ENCODE results near the gene MPPED1.

The MPPED1 gene

DNA sequence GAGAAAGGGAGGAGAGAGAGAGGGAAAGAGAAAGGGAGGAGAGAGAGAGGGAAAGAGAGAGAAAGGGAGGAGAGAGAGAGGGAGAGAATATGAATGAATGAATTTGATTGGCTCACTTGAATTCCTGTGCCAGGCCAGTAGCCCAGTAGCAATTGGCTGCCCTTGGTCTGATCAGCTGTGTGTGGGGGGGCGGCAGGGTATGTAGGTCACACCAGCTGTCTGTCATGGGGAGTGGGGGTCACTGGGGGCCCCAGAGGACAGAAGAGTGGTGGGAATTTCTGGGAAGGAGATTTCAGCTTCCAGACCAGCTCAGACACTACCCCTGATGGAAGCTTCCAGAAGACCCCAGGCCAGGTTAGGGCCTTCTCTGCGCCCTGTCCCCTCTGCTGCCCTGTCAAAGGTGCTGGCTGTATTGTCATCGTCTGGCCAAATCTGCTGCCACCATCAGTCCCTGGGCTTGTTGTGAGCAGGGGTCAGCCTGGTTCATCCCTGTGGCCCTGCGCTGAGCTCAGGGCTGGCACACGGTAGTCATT lies 21.1 kb downstream of the MPPED1 start:
- DNase-seq, result no peak

DNA sequence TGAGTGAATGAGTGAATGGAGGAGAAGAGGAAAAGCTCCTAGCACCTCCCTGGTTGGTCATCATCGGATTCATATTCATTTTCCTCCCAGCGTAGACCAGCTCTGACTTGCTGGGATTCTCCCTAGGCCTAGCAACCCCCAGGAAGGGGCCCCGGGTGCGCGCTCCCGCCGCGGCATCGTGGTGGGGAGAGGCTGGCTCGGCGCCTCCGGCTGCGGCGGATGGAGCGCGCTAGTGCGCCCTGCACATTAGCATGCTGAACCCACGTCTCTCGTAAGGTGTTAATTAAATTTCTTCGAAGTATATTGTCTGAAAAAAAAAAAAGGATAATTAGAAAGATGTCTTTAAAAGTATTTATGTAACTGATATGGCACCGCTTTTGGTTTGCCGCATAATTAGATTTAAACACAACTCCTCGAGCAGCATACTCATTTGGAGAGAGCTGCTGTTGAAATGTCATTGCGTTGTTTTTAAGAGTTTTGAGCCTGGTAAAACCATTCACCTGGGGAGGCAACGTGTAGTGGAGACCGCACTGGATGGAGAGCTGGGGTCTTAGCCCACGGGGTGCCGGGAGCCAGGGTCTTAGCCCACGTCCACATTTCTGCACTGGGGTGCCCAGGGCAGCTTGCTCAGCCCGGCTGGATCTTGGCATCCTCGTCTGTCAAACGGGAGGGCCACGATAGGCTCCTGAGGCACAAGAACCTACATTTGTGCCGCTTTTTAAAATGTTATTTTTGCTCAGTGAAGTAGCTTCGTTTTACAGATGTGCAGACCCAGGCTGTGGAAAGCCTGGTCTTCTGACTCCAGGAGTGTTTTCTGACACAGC lies 21.8 kb downstream of the MPPED1 start:
- DNase-seq, result no peak

DNA sequence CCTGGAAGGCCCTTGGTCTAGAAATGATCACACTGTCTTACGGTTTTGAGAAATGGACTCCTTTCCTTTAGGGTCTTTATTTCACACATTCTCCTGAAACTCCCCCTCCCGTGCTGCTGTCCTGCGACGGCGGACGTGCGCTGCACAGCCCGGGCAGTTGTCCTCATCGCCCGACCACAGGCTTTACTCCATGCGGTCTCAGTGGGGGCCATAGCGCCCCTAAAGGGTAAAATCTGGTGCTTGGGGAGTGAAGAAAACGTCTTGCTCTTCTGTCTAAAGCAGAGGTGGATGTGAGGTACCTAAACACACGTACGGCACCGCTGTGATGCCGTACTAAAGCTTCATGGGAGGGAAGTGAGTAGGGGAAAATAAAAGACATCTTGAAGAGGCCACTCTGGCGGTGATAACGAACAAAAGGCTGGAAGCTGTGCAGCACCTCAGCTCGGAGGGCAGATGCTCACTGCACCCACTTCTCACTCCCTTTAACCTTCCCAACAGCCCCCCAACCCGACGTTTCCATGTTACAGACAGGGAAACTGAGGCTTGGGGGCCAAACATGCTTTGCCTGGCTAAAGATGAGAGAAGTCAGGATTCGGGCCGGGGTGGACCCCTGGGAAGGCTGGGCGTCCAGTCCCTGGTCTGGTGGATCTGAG lies 22.6 kb downstream of the MPPED1 start:
- DNase-seq, result no peak

DNA sequence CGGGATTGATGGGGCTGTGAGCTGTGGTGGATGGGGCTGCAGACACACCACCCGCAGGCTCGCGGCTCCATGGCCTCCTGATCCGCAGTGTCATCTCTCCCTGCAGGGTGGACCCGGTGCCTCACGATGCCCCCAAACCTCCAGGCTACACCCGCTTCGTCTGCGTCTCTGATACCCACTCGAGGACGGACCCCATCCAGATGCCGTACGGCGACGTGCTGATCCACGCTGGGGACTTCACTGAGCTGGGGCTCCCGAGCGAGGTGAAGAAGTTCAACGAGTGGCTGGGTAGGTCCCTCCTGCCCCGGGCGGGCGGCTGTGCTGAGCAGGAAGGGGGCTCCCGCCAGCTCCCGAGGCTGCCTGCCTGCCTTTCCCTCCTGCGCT lies 23.1 kb downstream of the MPPED1 start:
- no peak for DNase-seq

DNA sequence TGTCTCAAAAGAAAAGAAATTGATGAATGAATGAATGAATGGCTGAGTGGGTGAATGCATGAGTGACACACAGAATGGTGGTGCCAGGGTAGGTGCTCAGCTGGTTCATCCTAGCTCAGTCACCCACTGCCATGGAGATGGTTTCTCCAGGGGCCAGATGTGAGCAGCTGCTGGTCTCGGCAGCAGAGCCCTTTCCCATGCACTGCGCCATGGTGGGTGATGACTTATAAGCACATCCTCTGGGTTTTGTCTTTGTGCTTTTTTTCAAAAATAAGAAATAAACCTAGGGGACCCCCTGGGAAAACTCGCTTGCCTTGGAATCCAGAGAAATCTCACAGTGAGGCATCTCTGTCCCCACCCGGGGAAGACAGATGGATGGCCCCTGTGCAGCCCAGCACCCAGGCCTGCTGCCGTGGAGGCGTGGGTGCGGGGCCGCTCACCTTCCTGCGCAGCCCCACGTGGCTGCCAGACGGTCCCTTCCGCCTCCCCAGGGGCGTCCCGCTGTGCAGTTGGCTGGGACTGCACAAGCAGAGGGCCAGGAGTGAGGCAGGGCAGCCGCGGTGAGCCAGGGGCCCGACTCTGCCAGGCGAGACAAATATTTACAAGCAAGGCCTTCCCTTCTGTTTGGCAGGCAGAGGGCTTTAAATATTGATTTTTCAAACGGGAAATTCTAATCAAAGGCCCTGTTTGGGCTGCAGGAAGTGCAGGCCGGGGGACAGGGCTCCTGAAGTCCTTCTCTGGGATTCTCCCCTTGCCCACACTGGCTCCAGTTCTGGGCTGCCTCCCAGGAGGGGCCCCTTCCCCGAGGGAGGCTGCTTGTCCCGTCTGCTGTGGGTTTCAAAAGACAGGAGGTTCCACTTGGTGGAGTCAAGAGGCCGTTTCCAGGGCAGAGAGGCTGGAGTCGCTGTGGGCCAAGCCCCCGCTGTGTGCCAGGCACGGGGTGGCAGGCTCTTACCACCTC lies 24.3 kb downstream of the MPPED1 start:
- DNase-seq, result no peak

DNA sequence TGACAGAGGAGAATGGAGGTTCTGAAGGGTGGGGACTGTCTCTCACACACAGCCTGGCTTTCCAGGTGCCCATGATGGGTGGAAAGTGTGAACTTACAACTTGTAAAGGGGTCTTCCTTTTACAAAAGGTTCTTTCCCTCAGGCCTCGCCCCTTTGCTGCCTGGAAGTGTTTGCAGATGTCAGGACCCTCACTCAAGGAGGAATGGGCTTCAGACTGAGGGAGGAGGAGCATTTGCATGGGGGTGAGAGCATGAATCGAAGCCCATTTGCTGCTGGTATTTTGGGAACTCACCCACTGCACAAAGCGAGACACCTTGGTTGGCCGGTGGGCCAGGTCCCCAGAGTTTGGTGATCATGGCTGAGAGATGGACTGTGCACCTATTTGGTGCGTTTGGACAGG lies 25.1 kb downstream of the MPPED1 start:
- no peak for DNase-seq

DNA sequence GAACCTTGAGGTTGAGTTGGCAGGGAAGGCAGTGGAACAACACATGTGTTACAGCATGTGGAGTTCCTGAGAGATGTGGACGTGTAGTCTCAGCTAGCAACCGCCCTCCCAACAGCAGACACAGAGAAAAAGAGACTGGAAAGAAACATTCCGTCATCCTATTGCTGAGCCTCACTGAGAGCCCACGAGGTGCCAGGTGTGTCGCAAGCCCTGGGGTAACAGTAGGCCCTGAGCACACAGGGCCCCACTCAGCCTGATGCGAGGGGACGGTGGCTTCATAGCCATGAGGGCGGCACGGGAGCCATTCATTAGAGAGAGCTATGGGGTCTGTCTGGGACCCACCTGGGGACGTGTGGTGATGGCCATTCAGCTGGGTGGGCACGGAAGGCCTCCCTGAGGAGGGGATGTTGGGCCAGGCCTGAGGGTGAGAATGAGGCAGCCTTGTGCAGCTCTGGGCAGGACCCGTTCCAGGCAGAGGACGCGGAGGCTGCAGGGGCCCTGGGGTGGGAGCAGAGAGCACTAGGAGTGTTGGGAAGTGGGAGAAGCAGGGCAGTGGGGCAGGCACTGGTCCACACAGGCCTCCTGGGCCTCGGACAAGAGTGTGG lies 26.2 kb downstream of the MPPED1 start:
- no peak for DNase-seq

DNA sequence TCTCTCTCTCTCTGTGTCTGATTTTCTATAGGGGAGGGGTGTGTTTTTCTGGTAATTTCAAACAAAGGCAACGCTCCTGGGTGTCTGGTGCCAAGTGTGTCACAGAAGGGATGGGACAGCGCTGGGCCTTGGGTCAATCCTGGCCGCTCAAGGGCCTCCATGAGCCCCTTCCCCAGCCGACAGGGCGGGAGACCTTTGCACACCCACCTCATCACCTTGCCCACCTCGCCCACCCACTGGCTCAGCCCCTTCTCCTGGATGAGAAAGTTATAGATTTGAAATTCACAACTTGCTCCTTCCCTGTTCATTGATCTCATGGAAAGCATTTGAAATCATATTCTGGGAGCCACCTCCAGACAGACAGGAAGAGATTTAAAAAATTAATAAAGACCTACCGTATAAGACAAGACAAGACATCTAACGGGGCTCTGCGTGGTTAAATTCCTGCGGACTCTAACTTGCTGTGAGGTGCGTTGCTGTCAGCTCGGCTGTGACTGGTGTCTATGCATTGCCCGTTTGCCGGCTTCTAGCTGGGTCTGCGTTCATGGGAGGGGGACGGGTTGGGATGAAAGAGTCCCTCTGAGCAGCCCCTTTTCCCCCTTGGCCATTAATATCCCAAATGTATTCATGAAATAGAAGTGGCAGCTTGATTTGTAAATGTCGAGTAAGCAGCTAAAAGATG lies 27.0 kb downstream of the MPPED1 start:
- no peak for DNase-seq

DNA sequence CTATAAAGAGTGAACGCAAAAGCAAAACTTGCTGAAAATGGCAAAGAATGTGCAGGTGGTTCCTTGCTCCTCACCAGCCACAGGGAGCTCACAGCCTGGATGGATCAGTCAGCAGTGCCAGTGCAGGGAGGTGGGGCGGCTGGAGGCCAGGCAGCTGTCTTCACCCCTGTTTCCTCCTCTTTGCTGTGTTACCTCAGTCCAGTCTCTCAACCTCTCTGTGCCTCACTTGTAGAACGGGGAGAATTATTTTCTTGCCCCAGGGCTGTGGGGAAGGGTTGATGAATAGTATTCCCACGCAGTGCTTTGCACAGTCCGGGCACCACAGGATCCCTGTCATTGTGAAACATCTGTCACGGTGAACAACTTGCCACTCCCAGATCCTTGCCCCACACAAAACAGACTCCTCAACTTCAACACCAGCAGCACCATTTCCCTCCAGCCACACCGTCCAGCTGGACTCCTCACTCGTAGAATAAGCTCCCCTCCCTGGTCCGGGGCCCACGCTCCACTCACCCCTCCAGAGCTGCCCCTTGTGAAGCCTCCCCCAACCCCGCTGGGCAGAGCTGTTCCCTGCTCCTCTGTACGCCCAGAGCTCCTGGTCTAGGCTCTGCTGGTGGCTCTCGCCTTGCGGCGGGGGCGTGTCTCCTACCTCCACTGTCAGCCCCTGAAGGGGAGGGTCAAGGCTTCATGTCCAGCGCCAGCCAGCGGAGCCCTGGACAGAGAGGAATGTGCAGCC lies 27.7 kb downstream of the MPPED1 start:
- no peak for DNase-seq

DNA sequence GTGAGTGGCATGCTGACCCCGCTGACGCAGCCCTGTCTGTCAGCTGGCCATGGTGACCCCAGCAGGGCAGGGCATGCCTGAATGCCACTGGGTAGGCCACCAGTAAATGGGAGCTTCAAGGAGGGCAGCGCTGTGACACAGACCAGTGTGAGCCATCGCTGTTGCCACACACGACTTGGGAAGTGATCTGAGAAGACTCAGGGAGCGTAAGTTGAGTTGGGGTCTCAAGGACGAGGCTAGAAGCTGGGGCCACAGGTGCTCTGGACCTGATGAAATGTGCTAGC lies 28.2 kb downstream of the MPPED1 start:
- DNase-seq, result no peak

DNA sequence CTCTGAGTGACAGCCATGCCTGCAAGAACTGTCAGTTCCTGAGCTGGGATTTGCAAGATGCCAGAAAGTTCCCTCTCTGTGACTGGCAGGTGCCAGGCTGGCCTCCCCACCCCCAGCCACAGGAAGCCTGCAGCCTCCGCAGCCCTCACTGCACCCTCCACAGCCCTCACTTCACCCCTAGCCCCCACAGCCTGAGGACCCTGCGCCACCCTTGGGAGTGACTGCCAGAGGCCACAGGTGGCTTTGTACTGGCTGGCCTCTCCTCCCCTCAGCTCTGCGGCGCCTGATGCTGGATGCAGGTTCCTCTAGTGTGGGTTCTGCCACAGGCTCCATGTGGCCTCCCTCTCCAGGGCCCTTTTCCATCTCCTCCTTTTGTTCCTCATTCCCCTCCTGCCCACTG lies 28.7 kb downstream of the MPPED1 start:
- DNase-seq, result no peak

DNA sequence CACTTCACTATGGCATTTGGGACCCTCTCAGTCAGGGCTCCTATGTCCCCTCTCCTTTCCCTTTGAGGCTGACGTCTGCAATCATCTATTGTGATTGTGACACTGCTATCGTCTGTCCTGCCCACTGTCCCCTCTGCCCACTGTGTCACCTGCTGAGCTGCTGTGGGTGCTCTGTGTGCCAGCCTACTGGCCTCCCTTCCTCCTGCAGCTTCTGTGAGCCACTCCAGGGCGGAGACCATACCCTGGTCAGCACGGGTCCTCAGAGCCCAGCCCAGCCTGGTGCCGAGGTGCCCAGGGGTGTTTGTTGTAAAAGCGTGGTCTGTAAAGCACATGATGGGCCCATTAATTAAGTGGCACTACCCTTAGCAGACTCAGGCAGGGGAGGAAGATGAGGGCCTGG lies 29.4 kb downstream of the MPPED1 start:
- DNase-seq, result no peak

DNA sequence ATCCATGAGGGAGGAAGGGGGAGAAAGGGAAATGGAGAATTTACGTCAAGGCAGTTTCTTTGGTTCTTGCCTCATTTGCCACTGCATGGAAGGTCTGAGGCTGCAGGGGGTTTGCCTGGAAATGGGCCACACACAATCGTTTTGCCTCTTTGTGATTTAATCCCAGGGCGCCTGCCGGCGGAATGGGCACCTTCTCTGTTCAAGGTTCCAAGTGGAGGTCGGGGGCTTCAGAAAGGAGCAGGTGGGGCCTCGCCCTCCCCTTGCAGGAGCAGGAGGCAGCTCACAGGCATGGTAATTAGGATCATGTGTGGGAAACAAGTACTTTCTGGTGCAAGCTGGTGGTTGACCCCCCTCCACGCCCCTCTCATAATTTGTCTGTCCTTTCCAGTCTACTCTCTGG lies 29.9 kb downstream of the MPPED1 start:
- no peak for DNase-seq

DNA sequence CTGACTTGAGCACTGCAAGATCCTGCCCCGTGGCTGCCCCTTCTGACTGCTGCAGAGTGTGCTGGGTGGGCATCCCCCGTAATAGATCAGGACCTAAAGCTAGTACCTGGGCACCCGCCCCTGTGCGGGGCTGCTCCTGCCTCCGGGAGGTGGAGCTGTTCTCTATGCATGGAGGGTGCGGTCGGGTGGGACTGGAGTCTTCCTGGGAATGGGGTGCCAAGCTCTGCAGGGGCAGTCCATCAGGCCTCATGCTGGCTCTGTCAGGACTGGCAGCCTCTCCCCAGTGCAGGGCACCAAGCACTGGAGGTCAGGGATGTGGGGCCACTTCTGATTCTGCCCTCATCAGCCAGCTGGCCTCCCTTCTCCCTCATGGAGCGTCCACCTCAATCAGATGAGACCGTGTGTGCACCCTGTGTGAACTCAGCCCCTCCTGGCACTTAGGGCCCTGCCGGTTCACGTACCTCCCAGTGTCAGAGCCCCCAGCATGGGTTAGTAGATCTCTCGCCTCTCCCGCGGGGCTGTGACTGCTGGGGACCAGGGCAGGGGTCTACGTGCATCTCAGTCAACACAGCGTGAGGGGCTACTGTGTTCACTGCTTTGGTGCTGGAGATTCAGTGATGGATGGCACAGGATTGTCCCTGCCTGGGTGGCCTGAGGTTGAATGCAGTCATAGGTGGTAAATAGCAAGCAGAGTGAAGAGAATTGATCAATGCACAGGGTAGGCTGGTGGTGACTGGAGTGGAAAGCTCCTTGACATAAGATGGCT lies 30.8 kb downstream of the MPPED1 start:
- no peak for DNase-seq

DNA sequence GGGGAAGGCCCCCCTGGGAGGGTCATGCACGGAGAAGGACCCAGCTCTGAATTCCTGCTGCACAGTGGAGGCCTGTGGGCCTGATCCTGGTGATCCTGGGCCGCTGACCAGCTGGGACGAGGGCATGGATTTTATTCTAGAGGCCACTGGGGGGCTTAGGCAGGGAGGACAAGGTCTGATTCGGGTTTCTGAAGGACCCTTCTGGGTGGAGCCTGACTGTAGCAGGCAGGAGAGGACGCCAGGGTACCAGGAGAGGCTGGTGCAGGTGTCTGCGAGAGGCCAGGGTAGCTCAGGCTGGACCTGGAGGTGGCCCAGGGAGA lies 31.3 kb downstream of the MPPED1 start:
- DNase-seq, result no peak

DNA sequence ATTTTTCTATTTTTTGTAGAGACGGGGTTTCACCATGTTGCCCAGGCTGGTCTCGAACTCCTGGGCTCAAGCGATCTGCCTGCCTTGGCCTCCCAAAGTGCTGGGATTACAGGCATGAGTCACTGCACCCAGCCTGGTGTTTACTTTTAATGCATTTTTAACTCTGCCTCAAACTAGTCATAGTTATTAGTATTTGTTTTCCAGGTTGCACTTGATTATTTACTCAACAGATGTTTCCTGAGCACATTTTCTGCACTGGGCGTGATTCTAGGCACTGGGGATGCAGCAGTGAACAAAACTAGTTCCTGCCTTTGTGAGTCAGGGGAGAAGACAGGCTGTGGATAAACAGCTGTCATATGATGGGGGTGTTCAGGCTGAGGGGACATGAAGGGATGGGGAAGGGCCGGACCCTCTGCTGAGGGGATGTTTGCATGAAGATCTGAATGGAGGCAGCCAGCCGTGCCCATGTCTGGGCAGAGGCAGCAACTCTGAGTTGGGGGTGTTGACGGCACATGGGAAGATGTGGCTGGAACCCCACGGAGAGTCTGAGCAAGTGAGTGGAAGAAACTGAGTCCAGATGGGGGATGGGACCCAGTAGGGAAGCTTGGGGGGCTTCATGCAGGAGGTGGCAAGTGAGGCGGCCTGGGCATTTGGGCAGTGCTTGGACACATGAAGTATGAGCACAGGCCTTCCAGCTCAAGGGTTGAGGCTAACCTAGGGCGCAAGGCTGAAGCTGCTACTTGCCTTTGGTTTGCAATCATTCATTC lies 34.4 kb downstream of the MPPED1 start:
- DNase-seq, result no peak

DNA sequence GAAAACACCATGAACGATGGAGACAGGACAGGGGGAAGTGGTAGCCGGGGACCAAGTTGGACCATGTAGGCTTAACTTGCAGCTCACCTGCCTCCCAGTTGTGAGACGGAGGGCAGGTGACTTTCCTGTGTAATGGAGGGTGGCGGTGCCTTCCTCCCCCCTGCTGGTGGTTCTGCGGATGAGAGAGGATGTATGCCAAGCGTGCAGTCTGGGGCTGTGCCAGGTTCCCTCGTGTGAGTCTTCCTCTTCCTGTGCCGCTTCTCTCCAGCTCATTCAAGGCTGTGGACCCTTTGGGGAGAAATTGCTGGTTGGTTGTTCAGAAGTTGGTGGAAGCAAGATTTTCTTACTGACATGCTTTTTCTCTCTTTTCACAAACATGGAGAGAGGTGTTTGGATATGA lies 35.1 kb downstream of the MPPED1 start:
- no peak for DNase-seq

DNA sequence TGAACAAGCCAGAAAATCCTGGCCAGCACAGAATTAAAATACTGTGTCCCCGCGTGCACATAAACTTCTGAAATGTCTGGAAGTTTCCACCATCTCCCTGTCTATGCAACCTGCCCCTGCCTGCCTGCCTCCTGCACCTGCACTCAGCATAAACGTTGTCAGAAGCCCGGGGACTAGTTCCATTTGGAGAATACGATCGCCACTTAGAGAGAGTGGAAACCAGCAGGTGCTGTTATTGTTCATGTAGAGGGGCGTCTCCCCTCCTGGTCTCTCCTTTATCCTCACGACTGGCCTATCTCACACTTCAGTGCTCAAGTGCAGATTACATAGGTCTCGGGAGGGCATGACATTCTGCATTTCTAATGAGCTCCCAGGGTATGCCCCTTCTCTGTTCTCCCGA lies 35.6 kb downstream of the MPPED1 start:
- no peak for DNase-seq

DNA sequence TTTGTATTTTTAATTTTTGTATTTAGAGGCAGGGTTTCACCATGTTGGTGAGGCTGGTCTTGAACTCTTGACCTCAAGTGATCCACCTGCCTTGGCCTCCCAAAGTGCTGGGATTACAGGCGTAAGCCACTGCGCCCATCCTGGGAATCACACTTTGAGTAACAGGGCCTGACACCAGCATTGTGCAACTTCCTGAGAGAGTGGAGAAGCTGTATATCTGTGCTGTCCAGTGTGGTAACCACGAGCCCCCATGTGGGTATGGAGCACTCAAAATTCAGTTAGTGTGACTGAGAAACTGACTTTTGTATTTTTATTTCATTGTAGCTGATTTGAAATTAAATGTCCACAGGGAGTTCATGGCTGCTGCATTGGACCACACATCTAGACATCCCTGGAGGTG lies 36.2 kb downstream of the MPPED1 start:
- no peak for DNase-seq

DNA sequence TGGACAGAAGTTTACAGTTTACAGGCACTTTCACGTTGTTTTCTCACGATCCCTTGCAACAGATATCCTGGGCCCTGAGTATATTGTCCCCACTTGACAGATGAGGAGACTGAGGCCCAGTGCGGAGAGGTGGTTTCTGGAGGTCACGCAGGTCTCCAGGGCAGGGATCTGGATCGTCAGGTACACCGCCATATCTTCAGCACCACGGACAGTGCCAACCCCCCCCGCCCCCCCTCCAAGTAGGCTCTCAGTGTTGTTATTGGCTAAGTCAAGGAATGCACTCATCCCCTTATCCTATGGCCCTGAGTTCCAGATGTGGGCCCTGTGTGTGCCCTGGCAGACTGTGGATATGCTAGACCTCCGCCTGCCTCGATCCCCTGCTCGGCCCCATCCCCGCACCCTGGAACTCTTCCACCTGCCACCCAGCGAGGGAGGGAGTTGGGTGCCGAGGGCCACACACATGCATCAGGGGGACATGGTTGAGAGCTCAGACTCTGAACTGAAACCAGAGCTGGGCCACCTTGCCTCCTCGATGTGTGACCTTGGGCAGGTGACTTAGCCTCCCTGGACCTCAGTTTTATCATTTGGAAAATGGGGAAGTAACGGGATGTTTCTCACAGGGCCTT lies 37.5 kb downstream of the MPPED1 start:
- no peak for DNase-seq
